Mononuclear cell (primary cell): ENCODE measurements around the gene INMT. TPM values are rescaled to one million over a fixed set of nuclear protein-coding genes. Genes with fewer than 3 reads are reported as not detected.

ENCODE experiments used
- H3K27me3 ChIP-seq: 2 replicates; pipeline ENCODE4 v1.6.0; 2011; ENCODE audit warnings: low read length, control low read depth; ENCODE audit not compliant: insufficient read depth
- H3K4me1 ChIP-seq: 2 replicates; pipeline ENCODE4 v1.5.1; 2011; ENCODE audit warnings: mild to moderate bottlenecking, low read length, control low read depth; ENCODE audit not compliant: insufficient read depth
- H3K4me3 ChIP-seq: 2 replicates; pipeline ENCODE4 v1.5.1; 2011; ENCODE audit warnings: mild to moderate bottlenecking, low read length, moderate library complexity
- H3K9me3 ChIP-seq: 2 replicates; pipeline ENCODE4 v1.5.1; 2011; ENCODE audit warnings: low read depth, mild to moderate bottlenecking, control low read depth, low read length
- total RNA-seq: library from RNA; depleted of rRNA; stranded (reverse); fragments of >200 nt; gene quantifications from one replicate; pipeline ENCODE4 v1.2.3, GENCODE V29; 2012

INMT gene
- total RNA-seq, 1 donor = 0.52 TPM

DNA sequence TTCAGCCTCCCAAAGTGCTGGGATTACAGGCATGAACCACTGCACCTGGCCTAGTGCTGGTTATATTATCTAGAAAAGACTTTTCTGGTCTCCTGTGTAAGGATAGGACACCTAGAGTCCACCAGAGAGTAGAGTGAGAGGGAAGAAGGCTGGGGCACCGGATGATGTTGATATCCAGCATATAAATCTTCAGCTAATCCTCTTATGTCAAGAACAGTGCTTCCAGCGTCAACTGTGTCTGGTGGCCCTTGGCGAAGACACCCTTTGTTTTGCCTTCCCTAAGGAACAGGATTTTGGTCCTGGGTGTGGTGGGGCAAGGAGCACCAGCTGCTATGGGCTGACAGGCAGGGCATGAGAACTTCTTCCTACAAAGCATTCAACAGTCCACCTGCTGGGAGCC lies 16.3 kb upstream of the INMT start:
- H3K4me3 ChIP-seq = no peak overlapping the region
- H3K4me1 ChIP-seq = peaks cover 17% of the 10 kb centered on the region
- no peaks in the 10 kb centered on the region for H3K27me3 ChIP-seq
- H3K9me3 ChIP-seq = no peaks in the 10 kb centered on the region

GRCh38 chr7:30736291-30736690 lies 15.6 kb upstream of the INMT start:
- Histone ChIP-seq H3K4me1 (peaks cover 17% of the 10 kb centered on the region), H3K9me3 (no peaks in the 10 kb centered on the region), H3K27me3 (no peaks in the 10 kb centered on the region), H3K4me3 (no peak overlapping the region)

DNA sequence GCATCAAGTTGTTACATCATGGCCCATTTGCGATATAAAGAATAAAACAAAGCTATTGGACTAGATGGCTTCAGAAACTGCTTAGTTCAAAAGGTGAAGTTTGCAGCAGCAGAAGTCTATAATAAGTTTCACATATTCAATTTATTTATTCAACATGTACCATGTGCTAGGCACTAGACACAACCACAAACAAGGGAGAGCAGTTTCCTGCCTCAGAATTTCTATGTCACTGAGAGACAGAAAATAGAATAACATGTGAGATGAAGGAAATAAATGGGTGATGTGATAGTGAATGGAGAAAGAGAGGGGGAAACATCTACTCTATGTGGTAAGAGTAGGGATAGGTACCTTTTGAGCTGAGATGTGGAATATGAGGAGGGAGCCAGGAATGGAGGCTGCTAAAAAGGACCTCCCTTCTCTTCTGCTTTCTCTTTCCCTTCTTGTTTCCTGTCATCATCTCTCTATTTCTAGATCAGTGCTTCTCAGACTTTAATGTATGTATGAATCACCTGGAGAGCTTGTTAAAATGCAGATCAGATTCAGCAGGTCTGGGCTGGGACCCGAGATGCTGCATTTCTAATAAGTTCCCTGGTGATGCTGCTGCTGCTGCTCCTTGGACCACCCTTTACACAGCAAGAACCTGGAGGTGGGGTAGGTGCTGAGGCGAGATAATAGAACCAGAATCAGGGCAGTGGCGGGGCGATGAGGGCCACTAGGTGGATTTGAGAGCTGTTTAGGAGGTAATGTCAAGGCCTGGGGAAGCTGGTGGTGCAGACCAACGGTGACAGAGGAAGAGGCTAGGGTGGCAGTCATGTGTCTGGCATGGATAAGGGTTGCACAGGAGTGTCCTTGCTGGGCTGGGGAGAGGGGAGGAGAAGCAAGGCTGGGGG lies 13.7 kb upstream of the INMT start:
- no peaks in the 10 kb centered on the region for H3K27me3 ChIP-seq
- H3K4me1 ChIP-seq = peaks cover 17% of the 10 kb centered on the region
- no peak overlapping the region for H3K4me3 ChIP-seq
- H3K9me3 ChIP-seq = no peaks in the 10 kb centered on the region

DNA sequence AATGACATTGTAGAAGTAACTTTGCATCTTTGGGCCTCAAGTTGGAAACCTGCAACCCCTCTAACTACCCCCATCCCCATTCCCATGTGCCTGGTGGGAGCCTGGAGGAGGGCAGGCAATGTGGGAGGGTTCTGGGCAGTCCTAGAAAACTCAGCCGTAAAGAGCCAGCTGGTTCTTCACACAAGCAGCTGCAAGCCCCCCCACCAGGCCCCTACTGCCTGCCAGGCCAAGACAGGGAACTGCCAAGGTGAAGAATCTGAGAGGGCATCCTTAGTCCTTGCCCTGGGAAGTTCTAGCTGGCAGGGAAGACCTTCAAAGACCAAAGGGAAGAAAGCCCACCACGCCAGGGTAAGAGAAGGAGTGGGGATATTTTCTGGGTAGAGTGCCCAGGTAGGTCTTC lies 12.2 kb upstream of the INMT start:
- Histone ChIP-seq H3K4me1 (peaks cover 17% of the 10 kb centered on the region), H3K4me3 (no peak overlapping the region), H3K9me3 (no peaks in the 10 kb centered on the region), H3K27me3 (no peaks in the 10 kb centered on the region)

DNA sequence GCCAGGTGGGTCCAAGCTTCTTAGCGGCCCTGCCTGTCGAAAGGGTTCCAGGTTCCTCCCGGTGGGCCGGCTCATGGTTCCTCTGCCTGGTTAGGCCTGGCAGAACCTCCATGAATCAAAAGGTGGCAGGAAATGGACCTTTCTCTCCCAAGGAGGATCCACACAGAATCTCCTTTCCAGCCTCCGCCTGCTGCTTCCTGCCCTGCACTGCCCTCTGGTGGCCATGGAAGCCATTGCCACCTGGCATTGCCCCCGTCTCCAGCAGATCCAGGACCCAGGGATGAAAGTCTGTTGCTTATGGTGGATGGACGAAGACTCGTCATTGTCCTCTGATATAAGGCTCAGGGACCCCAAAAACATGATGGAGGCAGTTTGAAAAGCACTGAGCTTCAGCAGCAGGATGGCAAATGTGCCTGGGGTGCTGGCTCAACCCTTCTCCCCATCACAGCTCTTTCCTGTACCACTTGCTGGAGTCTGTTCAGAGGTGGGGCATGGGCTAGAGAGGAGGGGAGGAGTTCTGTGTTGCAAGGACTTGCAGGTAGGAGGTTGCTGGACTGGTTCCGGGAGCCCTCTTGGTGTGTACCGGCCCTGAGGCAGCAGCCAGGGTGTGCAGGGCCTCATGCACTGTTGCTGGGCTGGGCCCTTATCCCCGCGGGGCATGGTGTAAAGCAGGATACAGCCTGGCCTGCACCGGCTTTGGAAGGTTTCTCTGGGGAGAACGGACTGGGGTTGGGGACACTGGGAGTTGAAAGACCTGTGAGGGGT lies 11.3 kb upstream of the INMT start:
- H3K4me3 ChIP-seq = no peak overlapping the region
- no peaks in the 10 kb centered on the region for H3K27me3 ChIP-seq
- no peaks in the 10 kb centered on the region for H3K9me3 ChIP-seq
- peaks cover 17% of the 10 kb centered on the region for H3K4me1 ChIP-seq

DNA sequence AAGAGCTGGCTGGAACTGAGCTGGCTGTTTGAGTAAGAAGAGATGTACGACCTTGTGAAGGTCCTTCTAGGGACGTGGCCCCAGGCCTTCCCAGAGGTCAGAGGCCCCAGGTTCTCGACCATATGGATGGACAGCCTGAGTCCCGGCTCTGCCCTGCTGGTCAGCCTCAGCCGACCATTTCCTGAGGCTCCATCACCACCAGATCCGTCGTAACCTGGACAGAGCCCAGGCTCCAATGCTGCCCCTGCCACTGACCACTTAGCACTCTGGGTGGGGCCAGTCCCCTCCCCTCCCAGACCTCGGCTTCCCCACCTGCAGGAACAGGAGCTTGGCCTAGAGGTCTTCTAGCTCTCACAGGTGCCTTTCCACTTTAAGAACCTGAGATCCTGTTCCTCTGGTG lies 10.6 kb upstream of the INMT start:
- no peak overlapping the region for H3K4me3 ChIP-seq
- peaks cover 17% of the 10 kb centered on the region for H3K4me1 ChIP-seq
- no peaks in the 10 kb centered on the region for H3K9me3 ChIP-seq
- no peaks in the 10 kb centered on the region for H3K27me3 ChIP-seq

- Histone ChIP-seq H3K27me3 (no peaks in the 10 kb centered on the region), H3K4me3 (no peak overlapping the region), H3K9me3 (no peaks in the 10 kb centered on the region), H3K4me1 (peaks cover 10% of the 10 kb centered on the region)
Measured at GRCh38 chr7:30743371-30744074, 8.4 kb upstream of the INMT start.

GRCh38 chr7:30744075-30744417 lies 7.9 kb upstream of the INMT start:
- no peaks in the 10 kb centered on the region for H3K9me3 ChIP-seq
- H3K27me3 ChIP-seq = no peaks in the 10 kb centered on the region
- no peak overlapping the region for H3K4me3 ChIP-seq
- H3K4me1 ChIP-seq = peaks cover 5% of the 10 kb centered on the region

DNA sequence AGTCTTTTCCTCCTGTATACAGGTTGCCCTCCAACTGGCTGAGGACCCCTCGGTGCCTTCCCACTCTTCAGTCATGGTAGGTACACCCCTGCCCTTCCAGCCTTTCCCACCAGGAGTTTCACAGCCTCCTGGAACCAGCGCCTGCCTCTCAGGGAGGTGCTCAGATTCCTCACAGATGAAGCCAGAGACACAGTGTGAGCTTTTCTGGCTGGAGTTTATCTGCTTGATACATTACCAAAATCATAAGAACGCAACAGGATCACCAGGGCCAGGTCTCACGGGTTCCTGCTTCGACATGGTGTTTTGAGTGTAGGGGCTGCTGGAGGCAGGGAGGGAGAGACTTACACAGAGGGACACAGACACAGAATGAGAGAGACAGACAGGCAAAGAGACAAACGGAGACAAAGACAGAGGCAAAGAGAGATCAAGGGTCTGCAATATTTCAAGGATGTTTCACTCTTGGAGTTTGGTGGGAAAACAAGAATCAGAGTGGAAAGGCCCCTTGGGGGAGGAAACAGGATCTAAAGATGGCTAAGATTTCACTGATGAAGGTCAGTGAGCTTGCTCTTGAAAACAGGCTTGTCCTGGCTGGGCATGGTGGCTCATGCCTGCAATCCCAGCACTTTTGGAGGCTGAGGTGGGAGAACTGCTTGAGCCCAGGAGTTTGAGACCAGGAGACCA lies 6.5 kb upstream of the INMT start:
- no peaks in the 10 kb centered on the region for H3K4me1 ChIP-seq
- no peak overlapping the region for H3K4me3 ChIP-seq
- no peaks in the 10 kb centered on the region for H3K9me3 ChIP-seq
- no peaks in the 10 kb centered on the region for H3K27me3 ChIP-seq

DNA sequence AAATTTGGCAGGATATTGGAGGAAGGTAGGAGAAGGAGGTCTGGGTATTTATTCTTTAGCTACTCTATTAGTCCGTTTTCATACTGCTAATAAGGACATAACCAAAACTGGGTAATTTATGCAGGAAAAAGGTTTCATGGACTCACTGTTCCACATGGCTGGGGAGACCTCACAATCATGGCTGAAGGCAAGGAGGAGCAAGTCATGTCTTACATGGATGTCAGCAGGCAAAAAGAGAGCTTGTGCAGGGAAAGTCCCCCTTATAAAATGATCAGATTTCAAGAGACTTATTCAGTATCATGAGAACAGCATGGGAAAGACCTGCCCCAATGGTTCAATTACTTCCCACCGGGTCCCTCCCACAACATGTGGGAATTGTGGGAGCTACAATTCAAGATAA lies 1.9 kb upstream of the INMT start:
- Histone ChIP-seq H3K27me3 (no peaks in the 10 kb centered on the region), H3K9me3 (no peaks in the 10 kb centered on the region), H3K4me1 (no peaks in the 10 kb centered on the region), H3K4me3 (no peak overlapping the region)

GRCh38 chr7:30750683-30751650 lies 968 bp upstream of the INMT start:
- Histone ChIP-seq H3K4me3 (no peak overlapping the region), H3K4me1 (no peaks in the 10 kb centered on the region), H3K27me3 (no peaks in the 10 kb centered on the region), H3K9me3 (no peaks in the 10 kb centered on the region)

GRCh38 chr7:30752484-30752883 lies 549 bp downstream of the INMT start:
- H3K27me3 ChIP-seq = no peaks in the 10 kb centered on the region
- no peaks in the 10 kb centered on the region for H3K4me1 ChIP-seq
- no peak overlapping the region for H3K4me3 ChIP-seq
- H3K9me3 ChIP-seq = no peaks in the 10 kb centered on the region

DNA sequence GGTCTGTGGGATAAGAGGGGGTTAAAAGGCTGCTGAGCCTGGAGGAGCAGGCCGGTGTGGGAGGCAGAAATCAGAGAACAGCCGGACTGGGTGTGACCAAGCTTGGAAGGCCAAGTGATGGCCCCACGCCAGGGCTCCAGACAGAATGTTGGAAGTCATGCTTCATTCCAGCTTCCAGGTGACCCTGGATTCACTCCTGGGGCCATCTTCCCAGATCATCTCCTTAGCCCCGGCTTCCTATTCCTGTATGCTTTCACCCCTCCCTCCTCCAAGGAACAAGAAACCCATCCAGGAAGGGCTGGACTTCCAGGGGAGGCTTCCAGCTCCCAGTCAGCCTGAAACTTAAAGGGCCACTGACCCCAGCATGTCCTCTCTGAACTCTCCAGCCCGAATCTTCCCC lies 1.0 kb downstream of the INMT start:
- no peaks in the 10 kb centered on the region for H3K4me1 ChIP-seq
- H3K4me3 ChIP-seq = no peak overlapping the region
- H3K9me3 ChIP-seq = no peaks in the 10 kb centered on the region
- H3K27me3 ChIP-seq = no peaks in the 10 kb centered on the region

GRCh38 chr7:30754315-30754877 lies 2.5 kb downstream of the INMT start:
- Histone ChIP-seq H3K9me3 (no peaks in the 10 kb centered on the region), H3K4me3 (no peak overlapping the region), H3K4me1 (no peaks in the 10 kb centered on the region), H3K27me3 (no peaks in the 10 kb centered on the region)
